Fibroblast of the aortic adventitia (primary cell): ENCODE results near the gene PROSER2. TPM values are rescaled to one million over a fixed set of nuclear protein-coding genes. Genes with fewer than 3 reads are reported as not detected.

Source experiments
- DNase-seq: peaks from one replicate; pipeline ENCODE4 v3.0.0-alpha.2; 2010; ENCODE audit warnings: low read depth
- H3K4me3 ChIP-seq: 2 replicates; pipeline ENCODE4 v1.5.1; 2011; ENCODE audit warnings: low read depth, mild to moderate bottlenecking, control low read depth, low read length, moderate library complexity
- total RNA-seq: library from RNA; depleted of rRNA; stranded (reverse); fragments of >200 nt; gene quantifications from 2 replicates; pipeline ENCODE4 v1.2.3, GENCODE V29; 2012; ENCODE audit warnings: low replicate concordance
- TF ChIP-seq, protein P1 (sequence below): IDR thresholded peaks from 2 replicates; pipeline ENCODE4 v1.5.1; 2011; ENCODE audit warnings: mild to moderate bottlenecking, low read length, control low read depth, inconsistent platforms; ENCODE audit not compliant: insufficient read depth

PROSER2 gene
- total RNA-seq, 1 donor: 3.1 TPM

DNA sequence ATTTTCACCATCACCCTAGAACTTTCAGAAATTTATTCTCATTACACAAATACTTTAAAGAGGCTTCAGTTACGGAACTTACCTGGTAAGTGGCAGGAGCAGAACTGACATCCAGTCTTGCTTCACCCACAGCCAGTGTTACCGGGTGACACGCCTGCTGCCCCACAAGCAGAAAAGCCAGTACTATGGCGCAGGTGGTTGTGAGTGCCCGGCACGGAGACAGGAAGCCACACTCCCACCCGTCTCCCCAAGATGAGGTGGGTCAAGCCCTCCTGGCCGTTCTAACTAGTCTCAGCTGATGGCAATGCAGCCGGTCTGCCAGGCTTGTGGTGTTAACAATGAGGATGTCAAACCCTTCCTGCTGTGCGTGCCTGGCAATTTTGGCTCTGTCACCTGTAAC is 86.9 kb downstream of the PROSER2 start:
- no peak for DNase-seq

DNA sequence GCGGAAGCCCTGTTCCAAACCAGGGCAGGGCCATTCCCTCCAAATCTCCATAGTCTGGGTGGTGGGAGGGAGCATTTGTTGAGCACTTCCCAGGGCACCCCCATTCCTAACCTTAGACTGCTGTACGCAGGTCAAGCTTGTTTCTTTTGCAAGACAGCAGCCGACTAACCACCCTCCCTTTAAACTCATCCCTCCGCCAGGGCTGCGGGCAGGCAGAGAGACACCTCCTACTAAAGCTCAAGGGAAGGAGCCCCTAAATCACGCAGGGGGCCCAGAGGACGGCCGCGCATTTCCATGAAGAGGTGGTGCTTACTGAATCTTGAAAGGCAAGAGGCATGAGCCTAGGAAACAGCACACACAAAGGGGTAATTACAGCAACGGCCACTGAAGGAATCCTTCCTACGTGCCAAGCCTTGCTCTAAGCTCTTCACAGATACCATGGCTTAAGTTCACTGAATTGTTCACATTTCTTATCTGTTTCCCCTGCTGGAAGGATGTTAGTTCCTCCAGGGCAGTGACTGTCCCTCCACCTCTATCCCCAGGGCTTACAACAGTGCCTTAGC is 90.0 kb downstream of the PROSER2 start:
- TF ChIP-seq, protein P1, sequence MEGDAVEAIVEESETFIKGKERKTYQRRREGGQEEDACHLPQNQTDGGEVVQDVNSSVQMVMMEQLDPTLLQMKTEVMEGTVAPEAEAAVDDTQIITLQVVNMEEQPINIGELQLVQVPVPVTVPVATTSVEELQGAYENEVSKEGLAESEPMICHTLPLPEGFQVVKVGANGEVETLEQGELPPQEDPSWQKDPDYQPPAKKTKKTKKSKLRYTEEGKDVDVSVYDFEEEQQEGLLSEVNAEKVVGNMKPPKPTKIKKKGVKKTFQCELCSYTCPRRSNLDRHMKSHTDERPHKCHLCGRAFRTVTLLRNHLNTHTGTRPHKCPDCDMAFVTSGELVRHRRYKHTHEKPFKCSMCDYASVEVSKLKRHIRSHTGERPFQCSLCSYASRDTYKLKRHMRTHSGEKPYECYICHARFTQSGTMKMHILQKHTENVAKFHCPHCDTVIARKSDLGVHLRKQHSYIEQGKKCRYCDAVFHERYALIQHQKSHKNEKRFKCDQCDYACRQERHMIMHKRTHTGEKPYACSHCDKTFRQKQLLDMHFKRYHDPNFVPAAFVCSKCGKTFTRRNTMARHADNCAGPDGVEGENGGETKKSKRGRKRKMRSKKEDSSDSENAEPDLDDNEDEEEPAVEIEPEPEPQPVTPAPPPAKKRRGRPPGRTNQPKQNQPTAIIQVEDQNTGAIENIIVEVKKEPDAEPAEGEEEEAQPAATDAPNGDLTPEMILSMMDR: no peak
- no peak for DNase-seq
- no peak overlapping the region for H3K4me3 ChIP-seq

More for the DNA sequence above, 86.9 kb downstream of the PROSER2 start:
- no peak overlapping the region for H3K4me3 ChIP-seq
- TF ChIP-seq, protein P1: no peak

DNA sequence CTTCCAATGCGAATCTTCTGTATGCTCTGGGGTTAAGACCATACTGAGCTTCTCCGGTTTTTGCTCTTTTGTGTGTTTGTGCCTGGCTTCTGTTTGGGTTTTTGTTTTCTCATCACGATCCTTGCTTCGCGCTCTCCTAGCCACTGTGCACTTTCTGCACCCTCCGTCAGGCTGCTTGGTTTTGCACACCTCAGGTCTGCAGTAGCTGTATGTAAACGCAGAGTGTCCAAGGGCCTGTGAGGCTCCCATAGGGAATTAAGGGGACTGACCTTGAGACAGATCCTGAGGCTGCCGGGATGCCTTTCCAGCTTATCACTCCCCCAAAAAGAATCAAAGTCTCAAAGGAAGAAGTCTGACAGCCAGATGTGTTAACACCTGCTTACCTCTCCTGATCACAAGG is 95.2 kb downstream of the PROSER2 start:
- TF ChIP-seq, protein P1: no peak
- no peak for DNase-seq
- no peak overlapping the region for H3K4me3 ChIP-seq

DNA sequence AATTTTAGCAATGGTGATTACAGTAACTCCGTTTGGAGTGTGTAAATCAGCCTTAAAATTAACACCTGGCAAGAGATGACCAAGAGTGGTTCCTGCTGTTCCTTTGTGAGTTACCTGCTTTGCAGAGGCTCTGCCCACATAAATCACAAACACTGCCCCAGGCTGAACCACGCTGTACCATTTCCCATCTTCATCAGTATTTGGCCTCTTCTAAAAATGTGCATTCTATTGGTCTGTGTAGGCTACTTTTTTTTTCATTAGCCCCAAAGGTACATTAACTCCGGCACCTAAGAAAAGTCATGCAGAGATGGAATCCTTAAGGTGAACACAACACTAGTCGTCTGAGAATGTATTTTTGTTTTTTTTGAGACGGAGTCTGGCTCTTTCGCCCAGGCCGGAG is 96.1 kb downstream of the PROSER2 start:
- DNase-seq: no peak
- no peak overlapping the region for H3K4me3 ChIP-seq
- TF ChIP-seq, protein P1: no peak

Other genes with a start within 250 kb of the PROSER2 start
- gene USP6NL, start 211.7 kb upstream of the PROSER2 start, total RNA-seq: 8.3 and 15.2 TPM in 2 replicates
- gene ECHDC3, start 81.0 kb upstream of the PROSER2 start, total RNA-seq: 0.98 and 1.2 TPM in 2 replicates
- 18.3 and 25.5 TPM in 2 replicates for gene UPF2, start 219.5 kb downstream of the PROSER2 start, total RNA-seq
- 16.8 and 30.9 TPM in 2 replicates for gene DHTKD1, start 245.6 kb downstream of the PROSER2 start, total RNA-seq